Effector CD8-positive, alpha-beta T cell (primary cell): Measurements from ENCODE around the gene FGFR2.

Experiments used
- DNase-seq: peaks from one replicate; lab custom pipeline; 2025; lab: John Stamatoyannopoulos, UW

FGFR2 gene

GRCh38 chr10:121610798-121611323 is 12.6 kb upstream of the FGFR2 start:
- DNase-seq: no peak

- no peak for DNase-seq
These were observed 11.5 kb upstream of the FGFR2 start for GRCh38 chr10:121609426-121610380.

GRCh38 chr10:121608469-121609190 is 10.4 kb upstream of the FGFR2 start:
- DNase-seq: no peak

GRCh38 chr10:121607310-121608055 is 9.2 kb upstream of the FGFR2 start:
- no peak for DNase-seq

GRCh38 chr10:121605708-121606107 is 7.5 kb upstream of the FGFR2 start:
- DNase-seq: no peak

- DNase-seq: no peak
These were observed 3.2 kb upstream of the FGFR2 start for GRCh38 chr10:121601458-121601857.

GRCh38 chr10:121600611-121601010 is 2.4 kb upstream of the FGFR2 start:
- no peak for DNase-seq

GRCh38 chr10:121599947-121600346 is 1.7 kb upstream of the FGFR2 start:
- no peak for DNase-seq

- no peak for DNase-seq
These were observed 561 bp downstream of the FGFR2 start for GRCh38 chr10:121597504-121598262.

- no peak for DNase-seq
These were observed 1.3 kb downstream of the FGFR2 start for GRCh38 chr10:121596689-121597503.

- DNase-seq: no peak
These were observed 2.2 kb downstream of the FGFR2 start for GRCh38 chr10:121595806-121596688.

GRCh38 chr10:121595351-121595805 is 2.9 kb downstream of the FGFR2 start:
- DNase-seq: no peak

GRCh38 chr10:121594623-121595350 is 3.5 kb downstream of the FGFR2 start:
- no peak for DNase-seq

GRCh38 chr10:121594076-121594475 is 4.2 kb downstream of the FGFR2 start:
- DNase-seq: no peak

GRCh38 chr10:121593281-121594075 is 4.8 kb downstream of the FGFR2 start:
- DNase-seq: no peak

- DNase-seq: no peak
These were observed 5.9 kb downstream of the FGFR2 start for GRCh38 chr10:121592155-121592890.

GRCh38 chr10:121591186-121591585 is 7.1 kb downstream of the FGFR2 start:
- no peak for DNase-seq
